Measurements from ENCODE around the gene PKHD1.

- no peak for TF ChIP-seq EZH2 (IDR thresholded peaks at IDR 0.05; ENCODE audit: borderline replicate concordance, low read depth, low read length, poor library complexity, severe bottlenecking)
- TF ChIP-seq CTCF (conservative IDR thresholded peaks at IDR 0.05; ENCODE audit: low read depth, low read length) = no peak
Measured at GRCh38 chr6:51630011-51630410, 457.4 kb downstream of the PKHD1 start.
